Neural cell (in vitro differentiated cells): ENCODE data around the gene VEPH1. TPM values are rescaled to one million over a fixed set of nuclear protein-coding genes. Genes with fewer than 3 reads are reported as not detected.

Experiments used
- H2AFZ ChIP-seq: fragments of 200-600, 300-800 bp; sonication (generic), shearing (Covaris generic); 2 replicates; pipeline ENCODE4 v1.6.0; 2014; ENCODE audit warnings: low read depth, mild to moderate bottlenecking, antibody characterized with exemption, low read length, moderate library complexity
- H3F3A ChIP-seq: fragments of 200-600 bp; shearing (Covaris generic); 2 replicates; pipeline ENCODE4 v1.6.1; 2016; ENCODE audit warnings: mild to moderate bottlenecking, moderate library complexity, mixed read lengths, antibody characterized with exemption, low read length; ENCODE audit not compliant: insufficient read depth, poor library complexity, severe bottlenecking
- H3K27ac ChIP-seq: fragments of 200-600, 300-800 bp; sonication (generic), shearing (Covaris generic); 2 replicates; pipeline ENCODE4 v1.5.1; 2014; ENCODE audit warnings: mild to moderate bottlenecking, low read length, moderate library complexity
- H3K27me3 ChIP-seq: fragments of 300-800, 200-600 bp; sonication (generic), shearing (Covaris generic); 2 replicates; pipeline ENCODE4 v1.6.0; 2014; ENCODE audit warnings: mild to moderate bottlenecking, low read depth, low read length, moderate library complexity; ENCODE audit not compliant: insufficient read depth
- H3K36me3 ChIP-seq: fragments of 300-800, 200-600 bp; sonication (generic), shearing (Covaris generic); 2 replicates; pipeline ENCODE4 v1.5.1; 2014; ENCODE audit warnings: mild to moderate bottlenecking, antibody characterized with exemption, low read length, moderate library complexity; ENCODE audit not compliant: insufficient read depth
- H3K4me2 ChIP-seq: fragments of 300-800, 200-600 bp; sonication (generic), shearing (Covaris generic); 2 replicates; pipeline ENCODE4 v1.6.0; 2014; ENCODE audit warnings: mild to moderate bottlenecking, low read length
- H3K4me3 ChIP-seq: fragments of 300-800, 200-600 bp; sonication (generic), shearing (Covaris generic); 2 replicates; pipeline ENCODE4 v1.5.1; 2014; ENCODE audit warnings: mild to moderate bottlenecking, low read length, moderate library complexity
- H3K79me2 ChIP-seq: fragments of 200-600 bp; shearing (Covaris generic); replicated peaks from 2 replicates; pipeline ENCODE4 v1.6.0; 2014; ENCODE audit warnings: mild to moderate bottlenecking, low read length, moderate library complexity; ENCODE audit not compliant: insufficient read depth
- H3K9ac ChIP-seq: fragments of 300-800, 200-600 bp; sonication (generic), shearing (Covaris generic); 2 replicates; pipeline ENCODE4 v1.6.1; 2016; ENCODE audit warnings: mild to moderate bottlenecking, low read length, mixed read lengths
- H3K9me2 ChIP-seq: fragments of 200-600 bp; shearing (Covaris generic); 2 replicates; pipeline ENCODE4 v1.6.1; 2016; ENCODE audit warnings: mild to moderate bottlenecking, low read length, mixed read lengths; ENCODE audit not compliant: insufficient read depth
- H3K9me3 ChIP-seq: fragments of 200-600, 300-800 bp; sonication (generic), shearing (Covaris generic); 2 replicates; pipeline ENCODE4 v1.6.1; 2016; ENCODE audit warnings: mild to moderate bottlenecking, mixed run types, low read length, moderate library complexity, mixed read lengths
- H4K20me1 ChIP-seq: fragments of 200-600 bp; shearing (Covaris generic); 2 replicates; pipeline ENCODE4 v1.6.1; 2016; ENCODE audit warnings: mild to moderate bottlenecking, mixed run types; ENCODE audit not compliant: insufficient read depth
- EP300 ChIP-seq: fragments of 450-650 bp; conservative IDR thresholded peaks from 2 replicates; pipeline ENCODE4 v1.6.1; 2014; ENCODE audit warnings: antibody characterized with exemption, mild to moderate bottlenecking, moderate library complexity; ENCODE audit not compliant: poor library complexity, severe bottlenecking
- EZH2 ChIP-seq: fragments of 200-600, 300-800 bp; shearing (Covaris generic), sonication (generic); IDR thresholded peaks from 2 replicates; pipeline ENCODE4 v1.6.1; 2014; ENCODE audit warnings: antibody characterized with exemption, low read length, borderline replicate concordance, mild to moderate bottlenecking; ENCODE audit not compliant: insufficient read depth, poor library complexity, severe bottlenecking
- MXI1 ChIP-seq: fragments of 450-650 bp; conservative IDR thresholded peaks from 2 replicates; pipeline ENCODE4 v1.6.1; 2014; ENCODE audit warnings: antibody characterized with exemption, mild to moderate bottlenecking; ENCODE audit not compliant: poor library complexity, severe bottlenecking
- POLR2AphosphoS5 ChIP-seq: IDR thresholded peaks from 2 replicates; pipeline ENCODE4 v1.6.1; 2012
- RAD21 ChIP-seq: fragments of 450-650 bp; conservative IDR thresholded peaks from 2 replicates; pipeline ENCODE4 v1.6.1; 2014; ENCODE audit warnings: antibody characterized with exemption, mild to moderate bottlenecking, moderate library complexity
- REST ChIP-seq: IDR thresholded peaks from 2 replicates; pipeline ENCODE4 v1.6.1; 2012; ENCODE audit warnings: borderline replicate concordance
- SMC3 ChIP-seq: fragments of 450-650 bp; conservative IDR thresholded peaks from 2 replicates; pipeline ENCODE4 v1.6.1; 2014; ENCODE audit warnings: antibody characterized with exemption, mild to moderate bottlenecking, moderate library complexity; ENCODE audit not compliant: poor library complexity
- TAF1 ChIP-seq: IDR thresholded peaks from 2 replicates; pipeline ENCODE4 v1.6.1; 2012; ENCODE audit warnings: low read depth
- polyA plus RNA-seq: library from polyadenylated mRNA; depleted of rRNA; stranded (reverse); fragments of >200 nt; gene quantifications from 2 replicates; pipeline ENCODE4 v1.2.3, GENCODE V29; 2014
- TF ChIP-seq, protein P1 (sequence below): fragments of 450-650 bp; IDR thresholded peaks from 2 replicates; pipeline ENCODE4 v1.5.1; 2014; ENCODE audit warnings: antibody characterized with exemption, mild to moderate bottlenecking, moderate library complexity; ENCODE audit not compliant: poor library complexity, severe bottlenecking

VEPH1 gene
- polyA plus RNA-seq, 1 donor from 2014 or later = 0.89 TPM

GRCh38 chr3:157232141-157232540 lies 271.1 kb downstream of the VEPH1 start:
- H3K79me2 ChIP-seq = no peaks in the 10 kb centered on the region

GRCh38 chr3:157231071-157231470 lies 272.1 kb downstream of the VEPH1 start:
- Histone ChIP-seq H3K79me2 (no peaks in the 10 kb centered on the region), H3K9ac (no peak overlapping the region), H4K20me1 (no peaks in the 10 kb centered on the region), H3K4me2 (no peak overlapping the region), H3K9me3 (no peaks in the 10 kb centered on the region), H3K4me3 (no peak overlapping the region), H3F3A (no peaks in the 10 kb centered on the region), H3K36me3 (no peaks in the 10 kb centered on the region), H3K27me3 (no peaks in the 10 kb centered on the region), H2AFZ (no peak overlapping the region), H3K9me2 (no peaks in the 10 kb centered on the region), H3K27ac (no peak overlapping the region)
- TF ChIP-seq, protein P1, sequence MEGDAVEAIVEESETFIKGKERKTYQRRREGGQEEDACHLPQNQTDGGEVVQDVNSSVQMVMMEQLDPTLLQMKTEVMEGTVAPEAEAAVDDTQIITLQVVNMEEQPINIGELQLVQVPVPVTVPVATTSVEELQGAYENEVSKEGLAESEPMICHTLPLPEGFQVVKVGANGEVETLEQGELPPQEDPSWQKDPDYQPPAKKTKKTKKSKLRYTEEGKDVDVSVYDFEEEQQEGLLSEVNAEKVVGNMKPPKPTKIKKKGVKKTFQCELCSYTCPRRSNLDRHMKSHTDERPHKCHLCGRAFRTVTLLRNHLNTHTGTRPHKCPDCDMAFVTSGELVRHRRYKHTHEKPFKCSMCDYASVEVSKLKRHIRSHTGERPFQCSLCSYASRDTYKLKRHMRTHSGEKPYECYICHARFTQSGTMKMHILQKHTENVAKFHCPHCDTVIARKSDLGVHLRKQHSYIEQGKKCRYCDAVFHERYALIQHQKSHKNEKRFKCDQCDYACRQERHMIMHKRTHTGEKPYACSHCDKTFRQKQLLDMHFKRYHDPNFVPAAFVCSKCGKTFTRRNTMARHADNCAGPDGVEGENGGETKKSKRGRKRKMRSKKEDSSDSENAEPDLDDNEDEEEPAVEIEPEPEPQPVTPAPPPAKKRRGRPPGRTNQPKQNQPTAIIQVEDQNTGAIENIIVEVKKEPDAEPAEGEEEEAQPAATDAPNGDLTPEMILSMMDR = no peak
- TF ChIP-seq EZH2 (no peak), MXI1 (no peak), SMC3 (no peak), TAF1 (no peak), RAD21 (no peak), EP300 (no peak), POLR2AphosphoS5 (no peak)

More at GRCh38 chr3:157232141-157232540, 271.1 kb downstream of the VEPH1 start:
- Histone ChIP-seq H3K9me3 (no peaks in the 10 kb centered on the region), H3K4me3 (no peak overlapping the region), H3K27ac (no peak overlapping the region), H3K9ac (no peak overlapping the region), H3K9me2 (no peaks in the 10 kb centered on the region), H4K20me1 (no peaks in the 10 kb centered on the region), H3K36me3 (no peaks in the 10 kb centered on the region), H3K27me3 (no peaks in the 10 kb centered on the region), H3F3A (no peaks in the 10 kb centered on the region), H2AFZ (no peak overlapping the region), H3K4me2 (no peak overlapping the region)
- no peak for TF ChIP-seq REST
- TF ChIP-seq, protein P1 = no peak
- no peak for TF ChIP-seq MXI1
- TF ChIP-seq EZH2 = no peak
- TF ChIP-seq RAD21 = no peak
- TF ChIP-seq EP300 = no peak
- no peak for TF ChIP-seq POLR2AphosphoS5
- no peak for TF ChIP-seq TAF1
- no peak for TF ChIP-seq SMC3
